Psoas muscle (tissue), 8 donors: ENCODE measurements around the gene SIRT6. TPM values are rescaled to one million over a fixed set of nuclear protein-coding genes. Genes with fewer than 3 reads are reported as not detected.
A peak's percentile ranks its signal among the peaks of the same experiment; 100 is the strongest.
"Not testable (repeated sequence)": the region's sequence is repeated elsewhere in the genome, so short reads cannot be mapped to it uniquely, and the experiment has no call there.

Source experiments
- ATAC-seq, 4 donors: fragments of 200-7000 bp; cut with Tn5 transposase; one replicate each; pipeline ENCODE4 v1.9.1; 2020; ENCODE audit warnings: moderate library complexity in 3 of 4, mild to moderate bottlenecking in 2 of 4
- DNase-seq, 2 donors: peaks; one replicate each; pipeline ENCODE4 v3.0.0-alpha.2; 2020
- H3K27ac ChIP-seq: fragments of 200-600 bp; one replicate; pipeline ENCODE4 v1.8.0; 2022
- H3K27me3 ChIP-seq, 3 donors: fragments of 200-600 bp in 1 of 3; one replicate each; pipeline versions ENCODE4 v1.6.1 to v1.8.0; 2013 to 2022; ENCODE audit warnings: low read length in 2 of 3, mild to moderate bottlenecking in 2 of 3, moderate library complexity in 1 of 3; ENCODE audit not compliant: insufficient read depth in 3 of 3
- H3K36me3 ChIP-seq, 2 donors: fragments of 200-600 bp in 1 of 2; one replicate each; pipeline versions ENCODE4 v1.6.1 to v1.8.0; 2013 to 2022; ENCODE audit warnings: low read depth in 1 of 2, mild to moderate bottlenecking in 1 of 2, moderate library complexity in 1 of 2; ENCODE audit not compliant: insufficient read depth in 1 of 2
- H3K4me1 ChIP-seq: fragments of 200-600 bp; one replicate; pipeline ENCODE4 v1.8.0; 2022
- H3K4me3 ChIP-seq: fragments of 200-600 bp; one replicate; pipeline ENCODE4 v1.8.0; 2022; ENCODE audit warnings: mild to moderate bottlenecking
- H3K9me3 ChIP-seq: fragments of 200-600 bp; one replicate; pipeline ENCODE4 v1.8.0; 2022
- WGBS, 3 donors: extraction: QIAGEN DNeasy Blood & Tissue Kit; methylation state at CpG; one replicate each; pipeline versions ENCODE4 v1.1.6 to v1.1.7; 2013; 5-methylcytosine and 5-hydroxymethylcytosine counted together
- intact Hi-C, 2 donors: fragments of 100-400 bp; cut with DNase I; formaldehyde crosslinking; loops; one replicate each; pipeline versions ENCODE4 v1.11.0 to v1.14.2; 2022
- polyA plus RNA-seq, 3 donors: library from polyadenylated mRNA; stranded (reverse); fragments of 200-250 nt; gene quantifications; one replicate each; pipeline ENCODE4 v1.2.3, GENCODE V29; 2013
- total RNA-seq, 4 donors: library from RNA; stranded (reverse); fragmentation: NEBNext Ultra II Directional in 2 of 4; extraction: Animal tissue kit (Norgen Biotek cat#: 25700) in 2 of 4; gene quantifications; one replicate each; pipeline versions ENCODE4 v1.2.1 to v1.2.4, GENCODE V29; 2021 to 2023
- TF ChIP-seq, protein P1 (sequence below): fragments of 200-600 bp; IDR thresholded peaks from one replicate; pipeline ENCODE4 v1.8.0; 2022; ENCODE audit warnings: antibody characterized with exemption
- donor health status: healthy with polysubstance abuse.
- donor health status: DM: no; HTN: no; CAD: no; lungs with moderate emphysema.
- donor health status: Bipolar disorder and iron deficiency.
- donor health status: healthy.
- donor health status: DM: yes; HTN: yes; CAD: no.
- donor health status: DM: no; HTN: no; CAD: no.
- donor health status: DM: no; HTN: no; CAD: no.
- donor health status: DM: yes; HTN: yes; CAD: no.

The SIRT6 gene
- total and polyA plus RNA-seq, 7 donors = 8.4 to 23.5 (median 13.1) TPM

DNA sequence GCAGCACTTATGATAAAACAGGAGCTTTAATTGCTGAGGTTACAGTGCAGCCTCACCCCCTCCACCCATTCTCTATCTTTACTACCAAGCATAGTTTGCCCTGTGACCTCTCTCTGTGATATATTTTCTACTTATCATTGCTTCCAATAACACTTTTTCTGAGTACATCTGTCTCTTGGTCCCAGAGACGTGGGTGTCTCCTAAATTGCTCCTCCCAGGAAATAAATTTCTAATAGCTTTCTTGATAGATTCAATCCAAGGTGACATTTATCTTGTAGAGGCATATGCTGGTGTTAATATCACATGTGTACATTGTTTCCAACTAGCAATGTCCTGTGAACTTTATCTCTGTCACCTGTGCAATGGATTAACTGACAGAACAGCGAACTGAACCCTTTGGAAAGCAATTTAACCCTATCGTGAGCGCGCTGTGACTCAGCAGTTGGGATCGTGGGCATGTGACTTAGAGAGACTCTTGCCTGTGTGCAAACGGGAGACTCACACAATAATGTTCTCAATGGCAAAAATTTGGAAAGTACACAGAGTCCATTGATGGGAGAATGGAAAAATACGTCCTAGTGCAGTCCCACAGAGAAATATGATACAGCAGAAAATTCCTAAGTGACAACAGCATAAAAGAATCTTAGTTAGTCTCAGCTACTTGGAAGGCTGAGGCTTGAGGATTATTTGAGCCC, 51.5 kb downstream of the SIRT6 start:
- Histone ChIP-seq H3K4me3 (peak overlapping the region; percentile 39), H3K9me3 (no peaks in the 10 kb centered on the region), H3K27ac (peak overlapping the region; percentile 62), H3K4me1 (peaks cover 8% of the 10 kb centered on the region), H3K36me3 (no peaks in the 10 kb centered on the region), H3K27me3 (peaks cover 0 to 2% (median 0%) of the 10 kb centered on the region in 3 donors)
- TF ChIP-seq, protein P1, sequence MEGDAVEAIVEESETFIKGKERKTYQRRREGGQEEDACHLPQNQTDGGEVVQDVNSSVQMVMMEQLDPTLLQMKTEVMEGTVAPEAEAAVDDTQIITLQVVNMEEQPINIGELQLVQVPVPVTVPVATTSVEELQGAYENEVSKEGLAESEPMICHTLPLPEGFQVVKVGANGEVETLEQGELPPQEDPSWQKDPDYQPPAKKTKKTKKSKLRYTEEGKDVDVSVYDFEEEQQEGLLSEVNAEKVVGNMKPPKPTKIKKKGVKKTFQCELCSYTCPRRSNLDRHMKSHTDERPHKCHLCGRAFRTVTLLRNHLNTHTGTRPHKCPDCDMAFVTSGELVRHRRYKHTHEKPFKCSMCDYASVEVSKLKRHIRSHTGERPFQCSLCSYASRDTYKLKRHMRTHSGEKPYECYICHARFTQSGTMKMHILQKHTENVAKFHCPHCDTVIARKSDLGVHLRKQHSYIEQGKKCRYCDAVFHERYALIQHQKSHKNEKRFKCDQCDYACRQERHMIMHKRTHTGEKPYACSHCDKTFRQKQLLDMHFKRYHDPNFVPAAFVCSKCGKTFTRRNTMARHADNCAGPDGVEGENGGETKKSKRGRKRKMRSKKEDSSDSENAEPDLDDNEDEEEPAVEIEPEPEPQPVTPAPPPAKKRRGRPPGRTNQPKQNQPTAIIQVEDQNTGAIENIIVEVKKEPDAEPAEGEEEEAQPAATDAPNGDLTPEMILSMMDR = no peak
- DNase-seq (no peak), ATAC-seq (peak; percentile 62 to 83 (median 76))
- WGBS, 3 donors = 12 to 20% (median 13%) methylated on average over 8 of the region's 8 CpGs
- intact Hi-C loops = no loop called here

DNA sequence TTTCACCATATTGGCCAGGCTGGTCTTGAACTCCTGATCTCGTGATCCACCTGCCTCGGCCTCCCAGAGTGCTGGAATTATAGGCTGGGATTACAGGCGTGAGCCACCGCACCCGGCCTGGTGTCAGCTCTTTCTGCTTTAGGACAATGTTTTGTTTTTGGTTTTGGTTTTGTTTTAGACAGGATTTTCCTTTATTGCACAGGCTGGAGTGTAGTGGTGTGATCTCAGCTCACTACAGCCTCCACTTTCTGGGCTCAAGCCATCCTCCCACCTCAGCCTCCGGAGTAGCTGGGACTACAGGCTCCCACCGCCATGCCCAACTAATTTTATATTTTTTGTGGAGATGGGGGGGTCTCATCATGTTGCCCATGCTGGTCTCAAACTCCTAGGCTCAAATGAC, 53.3 kb downstream of the SIRT6 start:
- H3K9me3 ChIP-seq, H3K27me3 ChIP-seq, intact Hi-C loops, ATAC-seq, H3K4me3 ChIP-seq, H3K36me3 ChIP-seq, H3K27ac ChIP-seq, DNase-seq: not testable (repeated sequence)
- H3K4me1 ChIP-seq = peaks cover 12% of the 10 kb centered on the region
- WGBS, 3 donors = 87 to 92% (median 89%) methylated on average over 7 of the region's 7 CpGs

- DNase-seq, H3K27ac ChIP-seq, H3K27me3 ChIP-seq, H3K36me3 ChIP-seq, H3K4me3 ChIP-seq, ATAC-seq, intact Hi-C loops, H3K9me3 ChIP-seq: not testable (repeated sequence)
- peaks cover 19% of the 10 kb centered on the region for H3K4me1 ChIP-seq
- WGBS, 3 donors = 81 to 89% (median 84%) methylated on average over 4 of the region's 4 CpGs
Measured at GRCh38 chr19:4127322-4127721, 55.0 kb downstream of the SIRT6 start.

DNA sequence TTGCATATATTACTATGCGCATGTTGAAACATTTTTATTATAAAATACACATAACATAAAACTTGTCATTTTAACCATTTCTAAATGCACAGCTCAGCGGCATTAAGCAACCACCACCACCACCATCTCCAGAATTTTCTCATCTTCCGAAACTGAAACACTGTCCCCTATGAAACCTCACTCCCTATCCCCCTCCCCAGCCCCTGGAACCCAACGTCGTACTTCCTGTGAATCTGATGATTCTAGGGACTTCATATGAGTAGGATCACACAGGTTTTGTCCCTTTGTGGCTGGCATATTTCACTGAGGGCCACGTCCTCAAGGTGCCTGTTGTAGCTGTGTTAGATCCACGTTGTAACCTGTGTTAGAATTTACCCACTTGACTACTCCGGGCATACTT, 57.7 kb downstream of the SIRT6 start:
- TF ChIP-seq, protein P1 = no peak
- Histone ChIP-seq H3K27ac (peak overlapping the region; percentile 81), H3K9me3 (no peaks in the 10 kb centered on the region), H3K4me1 (peaks cover 11% of the 10 kb centered on the region), H3K27me3 (no peaks in the 10 kb centered on the region), H3K36me3 (peaks cover 0 to 5% of the 10 kb centered on the region in 2 donors), H3K4me3 (peak overlapping the region; percentile 67)
- DNase-seq (no peak), ATAC-seq (no peak)
- intact Hi-C loops = loop anchor here (5.0 kb wide), 2 partner anchors 57 to 58 kb away; partner anchors contain the start of genes ANKRD24 (in 1 of the 2), SIRT6 (in 1 of the 2) and ZBTB7A (in 1 of the 2)
- WGBS, 3 donors = 50 to 58% (median 56%) methylated on average over 8 of the region's 8 CpGs

Other genes starting within 250 kb of the SIRT6 start
- gene NMRK2, start 249.5 kb downstream of the SIRT6 start, total RNA-seq = 100 to 1,000 TPM in 1 of 4 donors, 10 to 100 TPM in 2, 1 to 10 TPM in 1; 9.0 to 755 (median 89.4) TPM
- gene NMRK2, start 249.5 kb downstream of the SIRT6 start, polyA plus RNA-seq = 100 to 1,000 TPM in 2 of 3 donors, 10 to 100 TPM in 1; 45.2 to 636 (median 602) TPM
- 100 to 1,000 TPM in 3 of 4 donors, 10 to 100 TPM in 1; 92.6 to 142 (median 105) TPM for gene DAPK3, start 211.5 kb downstream of the SIRT6 start, total RNA-seq
- 100 to 1,000 TPM; 148 to 176 (median 165) TPM for gene DAPK3, start 211.5 kb downstream of the SIRT6 start, polyA plus RNA-seq
- 1,000 to 10,000 TPM; 2,332 to 3,628 (median 2,726) TPM for gene EEF2, start 197.1 kb downstream of the SIRT6 start, total RNA-seq
- gene EEF2, start 197.1 kb downstream of the SIRT6 start, polyA plus RNA-seq = 1,000 to 10,000 TPM; 1,416 to 1,891 (median 1,484) TPM
- 10 to 100 TPM; 14.6 to 27.2 (median 17.0) TPM for gene PIAS4, start 174.8 kb downstream of the SIRT6 start, total RNA-seq
- gene PIAS4, start 174.8 kb downstream of the SIRT6 start, polyA plus RNA-seq = 10 to 100 TPM; 12.7 to 21.8 (median 14.6) TPM
- gene ZBTB7A, start 115.7 kb downstream of the SIRT6 start, total RNA-seq = 10 to 100 TPM; 25.7 to 55.9 (median 45.7) TPM
- gene ZBTB7A, start 115.7 kb downstream of the SIRT6 start, polyA plus RNA-seq = 10 to 100 TPM; 18.5 to 20.3 (median 20.0) TPM
- gene MAP2K2, start 58.4 kb downstream of the SIRT6 start, total RNA-seq = 100 to 1,000 TPM; 136 to 192 (median 151) TPM
- 100 to 1,000 TPM; 189 to 290 (median 207) TPM for gene MAP2K2, start 58.4 kb downstream of the SIRT6 start, polyA plus RNA-seq
- gene CREB3L3, start 28.9 kb downstream of the SIRT6 start, total RNA-seq = not detected
- under 1 TPM in 2 of 3 donors, not detected in 1; 0.04 to 0.22 TPM for gene CREB3L3, start 28.9 kb downstream of the SIRT6 start, polyA plus RNA-seq
- 1 to 10 TPM in 2 of 4 donors, under 1 TPM in 2; 0.36 to 2.7 (median 0.84) TPM for gene ANKRD24, start 126 bp upstream of the SIRT6 start, total RNA-seq
- gene ANKRD24, start 126 bp upstream of the SIRT6 start, polyA plus RNA-seq = under 1 TPM; 0.34 to 0.74 (median 0.41) TPM
- under 1 TPM; 0.48 to 0.64 (median 0.58) TPM for gene EBI3, start 47.0 kb upstream of the SIRT6 start, total RNA-seq
- gene EBI3, start 47.0 kb upstream of the SIRT6 start, polyA plus RNA-seq = under 1 TPM; 0.19 to 0.77 (median 0.27) TPM
- 10 to 100 TPM; 11.7 to 21.6 (median 14.5) TPM for gene YJU2, start 64.5 kb upstream of the SIRT6 start, total RNA-seq
- 10 to 100 TPM; 17.7 to 39.9 (median 27.4) TPM for gene YJU2, start 64.5 kb upstream of the SIRT6 start, polyA plus RNA-seq
- gene SHD, start 96.7 kb upstream of the SIRT6 start, total RNA-seq = 1 to 10 TPM in 1 of 4 donors, under 1 TPM in 2, not detected in 1; 0.42 to 1.6 (median 0.61) TPM
- gene SHD, start 96.7 kb upstream of the SIRT6 start, polyA plus RNA-seq = 1 to 10 TPM in 1 of 3 donors, under 1 TPM in 2; 0.04 to 2.1 (median 0.08) TPM
- gene TMIGD2, start 119.8 kb upstream of the SIRT6 start, total RNA-seq = under 1 TPM in 1 of 4 donors, not detected in 3; 0.20 TPM
- gene TMIGD2, start 119.8 kb upstream of the SIRT6 start, polyA plus RNA-seq = under 1 TPM in 2 of 3 donors, not detected in 1; 0.10 to 0.18 TPM
- gene FSD1, start 122.0 kb upstream of the SIRT6 start, total RNA-seq = not detected
- gene FSD1, start 122.0 kb upstream of the SIRT6 start, polyA plus RNA-seq = under 1 TPM in 1 of 3 donors, not detected in 2; 0.08 TPM
- gene STAP2, start 156.3 kb upstream of the SIRT6 start, total RNA-seq = 1 to 10 TPM in 2 of 4 donors, under 1 TPM in 2; 0.60 to 3.7 (median 1.2) TPM
- gene STAP2, start 156.3 kb upstream of the SIRT6 start, polyA plus RNA-seq = 1 to 10 TPM in 1 of 3 donors, under 1 TPM in 2; 0.31 to 1.2 (median 0.53) TPM
- 10 to 100 TPM; 10.3 to 16.4 (median 13.2) TPM for gene MPND, start 161.0 kb upstream of the SIRT6 start, total RNA-seq
- gene MPND, start 161.0 kb upstream of the SIRT6 start, polyA plus RNA-seq = 10 to 100 TPM in 1 of 3 donors, 1 to 10 TPM in 2; 7.4 to 12.4 (median 9.7) TPM
- gene SH3GL1, start 218.0 kb upstream of the SIRT6 start, total RNA-seq = 10 to 100 TPM; 16.0 to 26.6 (median 21.6) TPM
- gene SH3GL1, start 218.0 kb upstream of the SIRT6 start, polyA plus RNA-seq = 10 to 100 TPM; 18.2 to 85.6 (median 27.1) TPM
- 10 to 100 TPM in 1 of 4 donors, 1 to 10 TPM in 3; 5.6 to 10.3 (median 7.7) TPM for gene CHAF1A, start 220.1 kb upstream of the SIRT6 start, total RNA-seq
- gene CHAF1A, start 220.1 kb upstream of the SIRT6 start, polyA plus RNA-seq = 10 to 100 TPM in 1 of 3 donors, 1 to 10 TPM in 2; 5.9 to 12.8 (median 6.4) TPM